ENCODE data around the gene ALDH1A3.

ALDH1A3 gene

GRCh38 chr15:100879464-100880138, at the start of gene ALDH1A3:
TSS of gene ALDH1A3 (plus strand) at chr15:100879831. CDS start at chr15:100879908, 77 bp downstream.
- no peak within 1 kb of the TSS for H3K4me3 ChIP-seq (ENCODE audit: low read depth, low read length)
- DNase-seq (ENCODE audit: low read depth), result peak; percentile 61
- no peak for TF ChIP-seq MYC (IDR thresholded peaks at IDR 0.05; ENCODE audit: low read depth, low read length)
- TF ChIP-seq POLR2A (IDR thresholded peaks at IDR 0.05; ENCODE audit: extremely low read depth, insufficient read length), result no peak
- TF ChIP-seq MAX (IDR thresholded peaks at IDR 0.05; ENCODE audit: low read depth, low read length), result no peak
- no peak for TF ChIP-seq CTCF (IDR thresholded peaks at IDR 0.05; ENCODE audit: low read depth, low read length)

- no peak for TF ChIP-seq MYC (IDR thresholded peaks at IDR 0.05; ENCODE audit: low read depth, low read length)
- TF ChIP-seq CTCF (IDR thresholded peaks at IDR 0.05; ENCODE audit: low read depth, low read length), result no peak
- TF ChIP-seq MAX (IDR thresholded peaks at IDR 0.05; ENCODE audit: low read depth, low read length), result no peak
- no peak for TF ChIP-seq POLR2A (IDR thresholded peaks at IDR 0.05; ENCODE audit: extremely low read depth, insufficient read length)
- DNase-seq (ENCODE audit: low read depth), result no peak
- no peak overlapping the region for H3K4me3 ChIP-seq (ENCODE audit: low read depth, low read length)
Measured at GRCh38 chr15:100831467-100831866, 48.2 kb upstream of the ALDH1A3 start.

- no peak overlapping the region for H3K4me3 ChIP-seq (ENCODE audit: low read depth, low read length)
- TF ChIP-seq MAX (IDR thresholded peaks at IDR 0.05; ENCODE audit: low read depth, low read length) (no peak), CTCF (IDR thresholded peaks at IDR 0.05; ENCODE audit: low read depth, low read length) (no peak), MYC (IDR thresholded peaks at IDR 0.05; ENCODE audit: low read depth, low read length) (no peak), POLR2A (IDR thresholded peaks at IDR 0.05; ENCODE audit: extremely low read depth, insufficient read length) (no peak)
- DNase-seq (ENCODE audit: low read depth), result no peak
Measured at GRCh38 chr15:100832149-100832942, 47.3 kb upstream of the ALDH1A3 start.

GRCh38 chr15:100833417-100834389, 45.9 kb upstream of the ALDH1A3 start:
- no peak overlapping the region for H3K4me3 ChIP-seq (ENCODE audit: low read depth, low read length)
- TF ChIP-seq POLR2A (IDR thresholded peaks at IDR 0.05; ENCODE audit: extremely low read depth, insufficient read length), result no peak
- no peak for TF ChIP-seq CTCF (IDR thresholded peaks at IDR 0.05; ENCODE audit: low read depth, low read length)
- no peak for TF ChIP-seq MAX (IDR thresholded peaks at IDR 0.05; ENCODE audit: low read depth, low read length)
- TF ChIP-seq MYC (IDR thresholded peaks at IDR 0.05; ENCODE audit: low read depth, low read length), result 0 out of 2 replicates have a peak, but pooled peaks have one; percentile 36
- DNase-seq (ENCODE audit: low read depth), result peak; percentile 53

GRCh38 chr15:100834731-100835130, 44.9 kb upstream of the ALDH1A3 start:
- DNase-seq (ENCODE audit: low read depth), result peak; percentile 30

More at GRCh38 chr15:100834731-100835130, 44.9 kb upstream of the ALDH1A3 start:
- TF ChIP-seq MAX (IDR thresholded peaks at IDR 0.05; ENCODE audit: low read depth, low read length), result no peak
- TF ChIP-seq CTCF (IDR thresholded peaks at IDR 0.05; ENCODE audit: low read depth, low read length), result no peak
- no peak for TF ChIP-seq MYC (IDR thresholded peaks at IDR 0.05; ENCODE audit: low read depth, low read length)
- no peak for TF ChIP-seq POLR2A (IDR thresholded peaks at IDR 0.05; ENCODE audit: extremely low read depth, insufficient read length)
- no peak overlapping the region for H3K4me3 ChIP-seq (ENCODE audit: low read depth, low read length)
